Kidney epithelial cell (primary cell): ENCODE results near the gene ABTB2. TPM values are rescaled to one million over a fixed set of nuclear protein-coding genes. Genes with fewer than 3 reads are reported as not detected.

Experiments used
- DNase-seq: peaks from one replicate; pipeline ENCODE4 v3.0.0-alpha.2; 2010; ENCODE audit warnings: low read depth
- H3K27me3 ChIP-seq: 2 replicates; pipeline ENCODE4 v1.6.0; 2011; ENCODE audit warnings: low read length; ENCODE audit not compliant: control insufficient read depth, insufficient read depth
- H3K36me3 ChIP-seq: 2 replicates; pipeline ENCODE4 v1.5.1; 2011; ENCODE audit warnings: low read length; ENCODE audit not compliant: control insufficient read depth, insufficient read depth
- H3K4me3 ChIP-seq: 2 replicates; pipeline ENCODE4 v1.5.1; 2011; ENCODE audit warnings: low read depth, mild to moderate bottlenecking, control low read depth, low read length
- CTCF ChIP-seq: IDR thresholded peaks from 2 replicates; pipeline ENCODE4 v1.5.1; 2011; ENCODE audit warnings: mild to moderate bottlenecking, moderate library complexity, low read length, control low read depth, inconsistent platforms; ENCODE audit not compliant: insufficient read depth, poor library complexity, severe bottlenecking
- total RNA-seq: library from RNA; depleted of rRNA; stranded (reverse); fragments of >200 nt; gene quantifications from 2 replicates; pipeline ENCODE4 v1.2.3, GENCODE V29; 2015

ABTB2 gene
- total RNA-seq, 1 donor from 2014 or later, result 26.8 TPM

DNA sequence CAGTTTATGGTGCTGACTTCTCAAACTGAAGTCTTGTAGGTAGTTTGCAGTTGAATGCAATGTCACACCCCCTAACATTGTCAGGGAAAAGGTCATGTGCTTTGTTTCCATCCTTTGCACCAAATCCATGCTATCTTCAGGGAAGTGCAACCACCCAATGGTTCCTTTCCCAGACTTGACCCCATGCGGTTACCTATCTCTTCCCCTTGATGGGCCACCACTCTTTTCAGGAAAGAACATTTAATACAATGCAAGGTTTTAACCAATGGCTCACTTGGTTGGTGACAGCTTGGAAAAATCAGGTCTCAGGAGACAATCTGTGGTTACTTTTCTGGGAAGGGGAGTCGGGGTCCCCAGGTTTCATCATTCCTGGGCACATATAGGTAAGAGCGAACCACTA lies 2.1 kb downstream of the ABTB2 start:
- Histone ChIP-seq H3K36me3 (no peaks in the 10 kb centered on the region), H3K27me3 (no peaks in the 10 kb centered on the region), H3K4me3 (peak overlapping the region; percentile 75)
- DNase-seq, result no peak
- no peak for TF ChIP-seq CTCF

- DNase-seq, result no peak
- Histone ChIP-seq H3K4me3 (no peak overlapping the region), H3K27me3 (no peaks in the 10 kb centered on the region), H3K36me3 (no peaks in the 10 kb centered on the region)
- TF ChIP-seq CTCF, result no peak
These were observed 3.0 kb downstream of the ABTB2 start for GRCh38 chr11:34354782-34355181.

- no peak overlapping the region for H3K4me3 ChIP-seq
- TF ChIP-seq CTCF, result no peak
- H3K27me3 ChIP-seq, result no peaks in the 10 kb centered on the region
- no peaks in the 10 kb centered on the region for H3K36me3 ChIP-seq
- no peak for DNase-seq
These were observed 3.9 kb downstream of the ABTB2 start for GRCh38 chr11:34353881-34354280.

GRCh38 chr11:34351687-34352469 lies 5.9 kb downstream of the ABTB2 start:
- DNase-seq, result no peak
- no peak overlapping the region for H3K4me3 ChIP-seq
- no peak for TF ChIP-seq CTCF
- no peaks in the 10 kb centered on the region for H3K36me3 ChIP-seq
- no peaks in the 10 kb centered on the region for H3K27me3 ChIP-seq

GRCh38 chr11:34351051-34351450 lies 6.8 kb downstream of the ABTB2 start:
- Histone ChIP-seq H3K4me3 (no peak overlapping the region), H3K27me3 (no peaks in the 10 kb centered on the region), H3K36me3 (no peaks in the 10 kb centered on the region)
- TF ChIP-seq CTCF, result no peak
- no peak for DNase-seq

- Histone ChIP-seq H3K36me3 (no peaks in the 10 kb centered on the region), H3K27me3 (no peaks in the 10 kb centered on the region), H3K4me3 (no peak overlapping the region)
- no peak for DNase-seq
- TF ChIP-seq CTCF, result no peak
These were observed 7.9 kb downstream of the ABTB2 start for GRCh38 chr11:34349882-34350281.
